ENCODE results near the gene PLEKHA6.

GRCh38 chr1:204278251-204278650 is 81.5 kb downstream of the PLEKHA6 start:
- no peak for TF ChIP-seq POLR2A (IDR thresholded peaks at IDR 0.05)
- TF ChIP-seq POLR2AphosphoS5 (IDR thresholded peaks at IDR 0.05) = no peak
- no peak for TF ChIP-seq CTCF (IDR thresholded peaks at IDR 0.05)
- TF ChIP-seq EP300 (IDR thresholded peaks at IDR 0.05) = no peak
